SK-N-SH (cell line): ENCODE results near the gene LRIT2.

Experiments
- EP300 ChIP-seq, 2 experiments: IDR thresholded peaks; 2 replicates each; pipeline versions ENCODE4 v1.4.0 to v1.6.1; 2012; ENCODE audit warnings: borderline replicate concordance in 1 of 2, low read depth in 1 of 2, low read length in 1 of 2
- FOXJ3 ChIP-seq: sonication (generic); formaldehyde crosslinking; IDR thresholded peaks from 2 replicates; pipeline ENCODE4 v1.5.1; 2020; ENCODE audit warnings: mild to moderate bottlenecking, missing genetic modification reagents
- FOXM1 ChIP-seq: IDR thresholded peaks from 2 replicates; pipeline ENCODE4 v1.4.0; 2012; ENCODE audit warnings: low read depth, mild to moderate bottlenecking
- RFX5 ChIP-seq: IDR thresholded peaks from 2 replicates; pipeline ENCODE4 v1.6.1; 2012; ENCODE audit warnings: mild to moderate bottlenecking, improper control_type of control experiment, low read length
- TF ChIP-seq, protein P1 (sequence below): IDR thresholded peaks from 2 replicates; pipeline ENCODE4 v1.4.0; 2012; ENCODE audit warnings: low read depth

DNA sequence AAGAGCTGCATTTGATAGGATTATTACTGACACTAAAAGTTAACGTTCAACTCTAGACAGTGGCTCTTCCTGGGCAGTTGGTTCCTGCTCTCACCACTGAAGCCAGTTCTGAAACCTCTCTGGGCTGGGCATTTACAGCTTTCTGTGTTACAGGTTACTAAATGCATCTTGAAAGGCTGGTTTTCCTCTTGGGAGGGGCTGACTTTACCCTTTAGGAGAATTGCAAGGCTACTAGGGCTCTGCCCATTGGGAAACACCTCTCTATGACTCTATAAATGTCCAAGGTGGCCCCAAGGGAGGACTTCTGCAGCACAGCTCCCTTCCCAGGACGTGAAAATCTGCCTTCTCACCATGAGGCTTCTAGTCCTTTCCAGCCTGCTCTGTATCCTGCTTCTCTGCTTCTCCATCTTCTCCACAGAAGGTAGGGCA, 51.8 kb downstream of the LRIT2 start, which contains the start of gene GPR15LG:
- TF ChIP-seq EP300 (IDR thresholded peaks at IDR 0.05; ENCODE audit: borderline replicate concordance in 1 of 2, low read depth in 1 of 2, low read length in 1 of 2) (no peak), FOXJ3 (CRISPR knock-in tag) (no peak), FOXM1 (no peak), RFX5 (no peak)
- TF ChIP-seq, protein P1, sequence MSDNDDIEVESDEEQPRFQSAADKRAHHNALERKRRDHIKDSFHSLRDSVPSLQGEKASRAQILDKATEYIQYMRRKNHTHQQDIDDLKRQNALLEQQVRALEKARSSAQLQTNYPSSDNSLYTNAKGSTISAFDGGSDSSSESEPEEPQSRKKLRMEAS, result no peak
